ENCODE measurements around the gene HTR3E.
"Not testable (repeated sequence)": the region's sequence is repeated elsewhere in the genome, so short reads cannot be mapped to it uniquely, and the experiment has no call there.

HTR3E gene

GRCh38 chr3:184096811-184097383, at the start of gene HTR3E:
TSS of gene HTR3E (plus strand) at chr3:184097064. CDS start at chr3:184097530, 466 bp downstream.
- DNase-seq, result no peak

GRCh38 chr3:184050217-184050847, 46.5 kb upstream of the HTR3E start:
- DNase-seq, result no peak

GRCh38 chr3:184052767-184053166, 44.1 kb upstream of the HTR3E start, which contains the start of gene HTR3C:
TSS of gene HTR3C (plus strand) at chr3:184053047. CDS start at chr3:184053081, 34 bp downstream.
- DNase-seq, result no peak

DNA sequence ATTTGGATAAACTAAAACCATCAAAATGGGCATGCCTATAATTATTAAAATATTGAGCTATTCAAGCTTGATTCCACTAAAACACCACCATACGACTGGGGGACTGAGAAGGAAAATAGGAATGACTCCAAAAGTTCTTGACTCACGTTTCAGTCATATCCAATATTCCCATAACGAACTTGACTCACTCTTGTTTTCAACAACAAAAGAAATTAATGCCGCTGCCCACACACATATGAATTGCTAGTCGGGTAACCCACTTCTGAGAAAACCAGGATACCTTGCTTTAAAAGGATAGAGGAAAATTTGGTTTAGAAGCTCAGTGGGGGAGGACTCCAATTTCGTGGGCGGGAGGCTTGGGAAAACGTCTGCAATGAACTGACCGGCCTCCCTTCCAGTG, 38.8 kb upstream of the HTR3E start:
- no peak for DNase-seq

DNA sequence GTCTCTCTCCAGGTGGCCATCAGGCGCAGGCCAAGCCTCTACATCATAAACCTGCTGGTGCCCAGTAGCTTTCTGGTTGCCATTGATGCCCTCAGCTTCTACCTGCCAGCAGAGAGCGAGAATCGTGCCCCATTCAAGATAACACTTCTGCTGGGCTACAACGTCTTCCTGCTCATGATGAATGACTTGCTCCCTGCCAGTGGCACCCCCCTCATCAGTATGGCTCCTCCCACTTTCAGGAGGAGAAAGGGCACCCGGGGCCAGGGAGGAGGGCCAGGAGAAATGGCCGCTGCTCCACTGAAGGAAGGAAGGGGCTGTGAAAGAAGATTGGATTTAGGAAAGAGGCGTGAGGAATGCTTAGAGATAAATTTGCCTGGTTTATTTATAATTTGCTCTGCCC, 37.4 kb upstream of the HTR3E start:
- no peak for DNase-seq

- no peak for DNase-seq
Observed at GRCh38 chr3:184062637-184063036, 34.2 kb upstream of the HTR3E start.

- DNase-seq, result no peak
Observed at GRCh38 chr3:184066211-184066610, 30.7 kb upstream of the HTR3E start.

GRCh38 chr3:184067573-184068055, 29.2 kb upstream of the HTR3E start:
- no peak for DNase-seq

DNA sequence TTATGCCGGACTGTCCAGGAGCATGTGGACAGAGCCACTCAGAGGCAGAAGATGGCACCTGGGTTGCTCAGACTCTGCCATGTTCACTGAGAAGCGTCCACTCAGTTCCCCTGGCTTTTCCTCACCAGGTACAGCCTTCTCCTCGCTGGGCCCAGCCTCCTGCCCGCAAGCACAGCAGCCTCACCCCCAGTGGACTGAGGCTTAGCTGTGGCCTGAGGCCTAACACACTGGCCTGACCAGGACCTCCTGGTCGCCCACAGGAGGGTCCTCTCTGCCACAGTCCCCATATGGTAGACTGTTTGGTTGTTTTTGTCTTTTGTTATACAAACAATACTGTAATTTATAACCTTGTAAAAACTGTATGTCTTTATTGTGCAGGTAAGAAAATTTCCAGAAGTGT, 28.5 kb upstream of the HTR3E start:
- no peak for DNase-seq

- DNase-seq, result not testable (repeated sequence)
Observed at GRCh38 chr3:184071142-184071541, 25.7 kb upstream of the HTR3E start.

GRCh38 chr3:184073621-184074020, 23.2 kb upstream of the HTR3E start:
- no peak for DNase-seq

GRCh38 chr3:184075901-184076300, 21.0 kb upstream of the HTR3E start:
- DNase-seq, result no peak

DNA sequence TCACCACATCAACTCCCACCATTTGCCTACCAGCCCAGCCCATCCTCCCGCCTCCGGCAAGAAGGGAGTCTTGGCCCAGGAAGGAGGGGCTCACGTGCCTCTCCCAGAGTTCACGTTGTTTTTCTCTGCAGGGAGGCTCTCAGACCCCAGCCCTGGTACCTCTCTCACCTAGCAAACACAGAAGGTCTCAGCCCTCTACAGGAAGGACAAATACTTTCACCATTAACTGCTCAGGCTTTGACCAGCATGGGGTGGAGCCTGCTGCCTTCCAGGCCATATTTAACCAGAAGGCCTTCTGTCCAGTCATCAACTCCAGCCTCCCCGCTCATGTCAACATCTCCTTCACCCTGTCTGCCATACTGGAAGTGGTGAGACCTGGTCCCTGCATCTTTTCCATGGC, 19.0 kb upstream of the HTR3E start:
- DNase-seq, result no peak

DNA sequence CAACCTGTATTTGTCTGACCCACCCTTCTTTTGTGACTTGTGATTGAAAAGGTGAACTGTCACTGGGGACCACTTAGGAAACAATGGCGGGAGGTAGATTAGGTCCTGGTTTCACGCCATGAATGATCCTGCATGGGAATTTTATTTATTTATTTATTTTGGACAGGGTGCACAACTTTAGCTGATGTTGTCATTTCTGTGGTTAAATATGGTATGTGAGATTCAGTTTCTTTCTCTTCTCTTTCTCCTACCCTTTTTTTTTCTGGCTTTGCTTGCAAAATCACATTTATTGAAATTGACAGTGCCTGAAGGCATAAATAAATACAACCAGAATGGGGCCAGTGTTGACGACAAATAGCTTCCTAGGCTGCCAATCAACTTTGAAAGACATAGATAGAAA, 18.0 kb upstream of the HTR3E start:
- DNase-seq, result no peak

DNA sequence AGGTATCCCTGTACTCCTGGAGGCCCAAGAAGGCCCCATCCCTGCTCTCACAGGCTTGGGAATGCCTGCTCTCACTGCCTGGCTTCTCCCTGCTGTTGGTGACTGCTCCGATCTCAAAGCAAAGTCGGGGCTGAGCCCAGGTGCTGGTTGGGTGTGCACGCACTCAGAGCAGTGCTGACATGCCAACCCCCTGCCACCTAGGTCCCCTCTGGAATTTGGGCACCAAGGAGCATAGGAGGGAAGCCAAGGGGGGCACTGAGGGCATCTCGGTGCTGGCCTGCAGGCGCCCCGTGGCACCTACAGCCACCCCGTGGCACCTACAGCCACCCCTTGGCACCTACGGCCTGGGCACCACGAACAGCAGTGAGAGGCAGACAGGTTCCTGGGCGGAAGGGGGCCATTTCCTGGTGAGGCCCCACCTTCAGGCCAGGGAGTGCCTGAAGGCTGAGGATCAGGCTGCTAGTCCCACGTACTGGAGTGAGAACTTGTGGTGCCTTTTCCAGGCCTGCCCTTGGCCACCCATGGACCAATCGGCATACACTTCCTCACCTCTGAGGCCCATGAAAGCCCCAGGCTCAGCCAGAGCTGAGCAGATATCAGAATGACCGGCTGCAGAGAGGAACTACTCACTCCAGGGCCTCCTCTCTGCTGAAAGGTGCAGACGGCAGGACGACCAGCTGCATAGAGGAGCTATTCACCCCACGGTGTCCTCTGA, 15.6 kb upstream of the HTR3E start:
- no peak for DNase-seq

DNA sequence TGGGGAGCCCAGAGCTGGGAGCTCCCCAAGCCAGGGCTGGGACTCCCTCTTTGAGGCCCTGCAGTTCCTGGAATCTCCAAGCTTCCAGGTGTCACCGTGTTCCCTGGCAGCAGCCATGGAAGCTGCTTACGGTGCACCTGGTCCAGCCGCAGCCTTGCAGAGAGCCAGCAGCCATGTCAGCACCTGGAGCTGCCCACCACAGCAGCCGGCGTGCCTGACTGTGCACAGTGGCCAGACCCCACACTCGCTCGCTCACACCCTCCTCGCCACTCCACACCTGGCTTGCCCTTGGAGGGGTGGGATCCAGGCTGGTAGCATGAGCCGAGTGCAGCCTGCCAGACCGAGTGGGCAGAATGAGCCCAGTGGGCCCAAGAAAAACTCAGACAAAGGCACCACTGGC, 14.8 kb upstream of the HTR3E start:
- DNase-seq, result no peak

DNA sequence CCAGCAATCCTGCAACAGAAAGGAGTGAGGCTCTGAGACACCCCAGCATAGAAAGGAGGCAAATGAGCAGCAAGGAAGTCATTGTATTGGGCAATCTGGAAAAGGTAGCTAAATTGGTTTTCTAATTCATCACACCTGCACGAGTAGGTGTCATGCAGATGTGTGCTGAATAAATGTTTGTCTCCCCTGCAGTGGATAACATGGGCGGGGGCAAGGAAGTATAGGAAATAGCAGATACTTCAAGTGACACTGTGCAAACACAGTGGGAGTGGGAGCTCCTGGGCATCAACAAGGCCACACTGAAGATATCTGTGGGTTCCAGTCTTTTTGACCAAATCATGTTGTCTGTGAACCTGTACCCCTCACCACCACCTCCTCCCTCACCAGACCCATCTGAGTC, 14.4 kb upstream of the HTR3E start:
- DNase-seq, result no peak

DNA sequence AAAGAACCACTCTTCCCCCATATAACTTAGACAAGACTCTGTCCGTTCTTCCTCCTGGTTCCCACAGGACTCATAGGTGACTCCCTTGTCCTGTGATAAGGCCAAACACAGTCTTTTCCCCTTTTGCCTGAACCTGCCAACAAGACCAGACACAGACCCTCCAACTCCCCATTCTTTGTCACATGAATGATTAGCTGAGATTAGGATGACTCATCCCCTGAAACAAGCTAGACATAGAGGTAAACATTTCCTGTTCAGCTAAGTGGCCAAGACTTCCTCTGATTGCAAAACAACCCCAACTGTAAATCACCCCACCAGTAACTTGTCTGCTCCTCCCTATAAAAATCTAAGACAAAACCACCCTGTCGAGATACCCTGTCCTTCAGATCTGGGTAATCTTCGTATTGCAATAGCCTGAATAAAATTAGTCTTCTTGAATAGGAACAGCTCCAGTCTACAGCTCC, 11.4 kb upstream of the HTR3E start:
- DNase-seq, result no peak

- DNase-seq, result no peak
Observed at GRCh38 chr3:184092199-184092598, 4.7 kb upstream of the HTR3E start.

DNA sequence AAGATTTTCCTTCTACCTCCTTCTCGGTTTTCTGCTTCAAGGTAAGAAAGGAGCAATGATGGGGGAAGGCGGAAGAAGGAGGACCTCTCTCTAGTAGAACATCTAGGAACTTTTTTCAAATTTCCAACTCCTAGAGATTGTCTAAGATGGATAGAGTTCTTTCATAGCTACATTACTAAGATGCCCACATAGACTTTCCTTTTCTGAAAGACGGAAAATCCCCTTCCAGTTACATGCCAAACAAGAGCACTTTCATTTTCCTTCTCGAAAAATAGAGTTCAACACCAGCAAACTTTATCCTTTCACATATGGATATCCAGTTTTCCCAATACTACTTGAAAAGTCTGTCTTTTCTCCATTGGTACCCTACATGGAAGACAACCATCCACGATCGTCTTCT, 692 bp downstream of the HTR3E start:
- no peak for DNase-seq

GRCh38 chr3:184099806-184100686, 3.2 kb downstream of the HTR3E start:
- DNase-seq, result no peak

DNA sequence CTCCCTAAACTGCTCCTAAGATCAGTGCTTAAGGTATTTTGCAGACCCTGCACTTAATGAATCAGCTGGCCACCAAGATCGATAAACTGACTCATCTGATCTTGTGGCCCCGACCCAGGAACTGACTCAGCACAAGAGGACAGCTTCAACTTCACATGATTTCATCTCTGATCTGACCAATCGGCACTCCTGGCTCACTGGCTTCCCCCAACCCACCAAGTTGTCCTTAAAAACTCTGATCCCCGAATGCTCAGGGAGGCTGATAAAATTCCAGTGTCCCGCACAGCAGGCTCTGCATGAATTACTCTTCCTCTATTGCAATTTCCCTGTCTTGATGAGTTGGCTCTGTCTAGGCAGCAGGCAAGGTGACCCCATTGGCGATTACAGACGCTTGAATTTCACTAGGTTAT, 13.5 kb downstream of the HTR3E start:
- no peak for DNase-seq

- no peak for DNase-seq
Observed at GRCh38 chr3:184116017-184116416, 19.2 kb downstream of the HTR3E start.

All from activated T-cell treated with anti-CD3 and anti-CD28 coated beads for 4 hours (primary cell).